Gastrocnemius medialis (tissue), 4 donors: ENCODE data around the gene RASSF6.

Experiments
- POLR2A ChIP-seq, 2 donors: fragments of 450-650 bp; IDR thresholded peaks; one replicate each; pipeline ENCODE4 v1.6.1; 2017; ENCODE audit warnings: antibody characterized with exemption in 2 of 2, mild to moderate bottlenecking in 2 of 2, moderate library complexity in 2 of 2
- TF ChIP-seq, protein P1 (sequence below), 5 experiments: fragments of 450-650 bp in 3 of 5; fragments of 200-600 bp in 2 of 5; sonication (generic) in 2 of 5; IDR thresholded peaks in 4 of 5; conservative IDR thresholded peaks in 1 of 5; 1 replicate in 4 of 5; 2 replicates in 1 of 5; pipeline ENCODE4 v1.5.1; 2016 to 2019; ENCODE audit warnings: antibody characterized with exemption in 5 of 5, mild to moderate bottlenecking in 3 of 5, moderate library complexity in 3 of 5

DNA sequence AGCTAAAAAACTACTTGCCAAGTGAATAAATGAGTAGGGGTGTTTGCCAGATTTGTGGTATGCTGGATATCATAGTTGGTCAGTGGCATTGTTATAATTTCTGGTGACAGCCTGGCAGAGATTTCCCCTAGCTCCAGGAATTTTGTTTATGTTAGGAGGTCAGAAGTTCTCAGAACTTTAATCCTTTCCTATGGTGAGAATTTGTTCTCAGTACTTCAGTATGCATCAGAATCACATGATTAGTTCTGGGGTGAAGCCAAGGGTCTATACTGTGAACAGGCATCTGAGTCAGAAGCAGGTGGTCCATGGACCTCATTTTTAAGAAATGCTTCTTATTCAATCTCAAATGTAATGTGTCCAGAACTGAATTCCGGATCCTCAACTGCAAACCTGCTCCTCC is 10.5 kb downstream of the RASSF6 start:
- TF ChIP-seq, protein P1, sequence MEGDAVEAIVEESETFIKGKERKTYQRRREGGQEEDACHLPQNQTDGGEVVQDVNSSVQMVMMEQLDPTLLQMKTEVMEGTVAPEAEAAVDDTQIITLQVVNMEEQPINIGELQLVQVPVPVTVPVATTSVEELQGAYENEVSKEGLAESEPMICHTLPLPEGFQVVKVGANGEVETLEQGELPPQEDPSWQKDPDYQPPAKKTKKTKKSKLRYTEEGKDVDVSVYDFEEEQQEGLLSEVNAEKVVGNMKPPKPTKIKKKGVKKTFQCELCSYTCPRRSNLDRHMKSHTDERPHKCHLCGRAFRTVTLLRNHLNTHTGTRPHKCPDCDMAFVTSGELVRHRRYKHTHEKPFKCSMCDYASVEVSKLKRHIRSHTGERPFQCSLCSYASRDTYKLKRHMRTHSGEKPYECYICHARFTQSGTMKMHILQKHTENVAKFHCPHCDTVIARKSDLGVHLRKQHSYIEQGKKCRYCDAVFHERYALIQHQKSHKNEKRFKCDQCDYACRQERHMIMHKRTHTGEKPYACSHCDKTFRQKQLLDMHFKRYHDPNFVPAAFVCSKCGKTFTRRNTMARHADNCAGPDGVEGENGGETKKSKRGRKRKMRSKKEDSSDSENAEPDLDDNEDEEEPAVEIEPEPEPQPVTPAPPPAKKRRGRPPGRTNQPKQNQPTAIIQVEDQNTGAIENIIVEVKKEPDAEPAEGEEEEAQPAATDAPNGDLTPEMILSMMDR (IDR thresholded peaks at IDR 0.05 in 4 of 5, conservative IDR thresholded peaks at IDR 0.05 in 1 of 5) = no peak
- no peak for TF ChIP-seq POLR2A (IDR thresholded peaks at IDR 0.05)
